ENCODE results near the gene LYRM9.
"Not testable (repeated sequence)": the region's sequence is repeated elsewhere in the genome, so short reads cannot be mapped to it uniquely, and the experiment has no call there.

LYRM9 gene

DNA sequence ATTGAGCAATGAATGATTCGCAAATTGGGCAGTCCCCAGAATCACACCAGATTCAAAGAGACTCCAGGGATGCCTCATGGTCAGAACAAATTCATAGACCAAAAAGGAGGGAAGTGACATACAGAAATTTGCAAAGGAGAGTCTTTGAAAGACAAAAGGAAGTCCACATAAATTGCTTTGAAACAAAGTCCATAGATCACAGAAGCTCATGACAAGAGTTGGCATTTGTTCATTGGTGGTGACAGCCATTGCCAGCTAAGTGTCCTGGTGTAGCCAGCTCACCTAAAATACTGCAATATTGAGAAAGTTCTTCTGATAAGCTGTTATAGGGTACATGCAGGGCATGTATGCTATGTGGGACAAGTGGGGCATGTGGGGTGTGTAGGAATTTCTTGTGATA, 55.4 kb downstream of the LYRM9 start:
- DNase-seq = not testable (repeated sequence)

DNA sequence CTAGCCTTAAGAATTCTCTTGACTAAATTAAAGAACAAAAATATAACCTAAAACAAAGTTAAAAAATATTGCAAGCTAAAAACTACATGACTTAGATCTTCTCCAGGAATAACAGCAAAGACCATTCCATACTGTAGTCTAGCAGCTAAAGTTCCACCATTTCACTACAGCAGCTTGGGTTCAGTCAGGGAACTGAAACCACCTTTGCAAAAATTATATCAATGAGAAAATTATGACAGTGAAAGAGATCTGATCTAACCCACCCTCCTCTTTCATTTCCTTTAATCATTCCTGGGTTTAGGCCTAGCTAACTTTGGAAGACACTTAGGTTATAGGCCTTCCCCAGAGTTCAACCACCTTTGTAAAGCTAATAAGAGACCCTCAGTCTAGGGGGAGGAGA, 56.5 kb downstream of the LYRM9 start:
- no peak for DNase-seq

DNA sequence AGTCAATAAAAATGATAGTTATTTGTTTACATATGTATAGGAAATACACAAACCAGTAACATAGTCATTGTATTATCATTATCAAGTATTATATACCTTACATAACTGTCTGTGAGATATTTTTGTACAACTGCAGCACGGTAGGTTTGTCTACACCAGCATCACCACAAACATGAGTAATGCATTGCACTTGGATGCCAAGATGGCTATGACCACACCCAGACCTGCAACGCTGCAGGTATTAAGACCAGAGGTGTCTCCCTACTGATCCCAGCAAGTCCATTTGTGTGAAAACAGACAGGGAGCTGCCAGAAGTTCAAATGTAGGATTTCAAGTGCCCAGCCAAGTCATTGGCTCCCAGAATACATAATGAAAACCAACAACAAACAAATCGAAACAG, 58.6 kb downstream of the LYRM9 start:
- no peak for DNase-seq

DNA sequence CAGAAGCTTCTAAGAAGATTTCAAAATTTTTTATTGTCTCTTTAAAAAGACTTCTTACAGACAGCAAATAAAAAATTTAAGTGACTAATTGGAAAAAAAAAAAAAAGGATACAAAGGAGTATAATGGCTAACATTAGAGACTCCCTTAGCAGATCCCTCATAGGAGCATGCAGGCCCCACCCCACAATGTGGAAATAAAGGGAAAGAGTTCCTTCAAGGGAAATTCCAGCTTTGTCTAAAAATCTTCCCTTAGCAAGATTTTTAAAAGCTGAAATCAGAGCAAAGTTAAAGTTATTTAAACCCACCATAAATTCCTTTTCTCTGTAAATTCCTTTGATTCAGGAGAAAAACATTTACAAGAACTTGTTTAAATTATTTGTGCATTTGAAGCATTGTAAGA, 60.3 kb downstream of the LYRM9 start:
- DNase-seq = no peak

DNA sequence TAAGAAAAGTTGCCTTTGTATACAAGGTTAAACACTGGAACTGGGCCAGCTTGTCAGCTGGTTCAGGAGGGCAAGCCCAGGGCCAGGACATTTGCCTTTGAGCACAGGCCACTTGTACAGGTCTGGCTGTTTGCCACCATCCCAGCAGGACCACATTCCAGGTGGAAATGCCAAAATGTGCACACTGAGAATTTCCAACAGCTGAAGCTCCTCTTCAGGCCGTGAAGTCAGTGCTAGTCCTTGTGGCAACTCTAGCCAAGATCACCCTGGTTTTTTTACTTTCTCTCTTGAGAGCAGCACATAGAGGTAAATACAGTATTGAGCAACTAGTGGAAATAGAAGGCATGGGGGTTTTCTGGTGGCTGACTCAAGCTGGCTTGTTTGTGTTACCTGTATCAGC, 63.3 kb downstream of the LYRM9 start:
- peak; percentile 6 for DNase-seq

DNA sequence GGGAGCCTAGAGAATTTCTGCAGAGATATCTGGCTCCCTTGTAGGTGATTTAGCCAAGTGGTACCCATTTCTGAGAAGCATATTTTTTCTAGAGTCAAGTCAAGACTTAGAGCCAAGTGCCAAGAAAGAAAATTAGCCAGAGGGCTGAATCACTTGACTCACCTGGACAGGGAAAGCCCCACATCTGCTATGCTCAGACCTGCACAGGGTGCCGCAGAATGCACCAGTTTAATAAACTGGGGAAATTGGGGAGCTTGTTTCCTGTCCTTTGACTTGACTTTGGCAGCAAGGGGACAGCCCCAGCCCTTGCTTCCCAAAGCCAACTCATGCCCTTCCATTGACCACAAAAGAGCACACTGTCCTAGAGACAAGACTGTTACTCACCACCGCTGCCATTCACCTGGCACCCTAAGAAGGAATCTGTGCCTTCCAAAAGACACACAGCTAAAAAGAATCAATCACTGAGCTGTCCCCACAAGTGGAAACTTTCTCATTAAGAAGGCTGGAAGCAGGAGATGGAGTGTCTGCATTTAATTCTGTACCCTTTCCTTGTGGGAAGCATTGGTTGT, 63.9 kb downstream of the LYRM9 start:
- not testable (repeated sequence) for DNase-seq
